ENCODE data around the gene DNAJB8.

- no peak for TF ChIP-seq CTCF (conservative IDR thresholded peaks at IDR 0.05; ENCODE audit: low read depth, low read length)
- TF ChIP-seq EZH2 (IDR thresholded peaks at IDR 0.05; ENCODE audit: borderline replicate concordance, low read depth, low read length, poor library complexity, severe bottlenecking), result no peak
These were observed 2.0 kb downstream of the DNAJB8 start for GRCh38 chr3:128464702-128465101.

Data from A673 (cell line).